Activated naive CD4-positive, alpha-beta T cell treated with anti-CD3 and anti-CD28 coated beads for 36 hours (primary cell): ENCODE measurements around the gene BCAP31. TPM values are rescaled to one million over a fixed set of nuclear protein-coding genes. Genes with fewer than 3 reads are reported as not detected.
A peak's percentile ranks its signal among the peaks of the same experiment; 100 is the strongest.

ENCODE experiments used
- CTCF ChIA-PET: fragments of 350-600 bp; sonication (Branson Sonifier 250); formaldehyde crosslinking; loops from one replicate; lab custom pipeline; 2021; ENCODE audit warnings: antibody characterized with exemption; lab: Charles Lee
- DNase-seq: peaks from one replicate; pipeline ENCODE4 v3.0.0-alpha.2; 2020
- H3K27ac Mint-ChIP-seq: one replicate; pipeline ENCODE4 v1.8.0; 2021; ENCODE audit warnings: mild to moderate bottlenecking, mixed read lengths
- H3K27me3 Mint-ChIP-seq: one replicate; pipeline ENCODE4 v1.8.0; 2021; ENCODE audit warnings: low read depth, mixed read lengths
- H3K36me3 Mint-ChIP-seq: one replicate; pipeline ENCODE4 v1.8.0; 2021; ENCODE audit warnings: low read depth, mixed read lengths
- H3K4me1 Mint-ChIP-seq: one replicate; pipeline ENCODE4 v1.8.0; 2021; ENCODE audit warnings: low read depth, mixed read lengths
- H3K4me3 Mint-ChIP-seq: one replicate; pipeline ENCODE4 v1.8.0; 2021; ENCODE audit warnings: mild to moderate bottlenecking, moderate library complexity, mixed read lengths
- H3K9me3 Mint-ChIP-seq: one replicate; pipeline ENCODE4 v1.8.0; 2021; ENCODE audit warnings: mixed read lengths
- intact Hi-C: fragments of 100-400 bp; cut with micrococcal nuclease; formaldehyde crosslinking; loops from one replicate; pipeline ENCODE4 v1.15.1; 2023
- total RNA-seq, 2 experiments: library from RNA; stranded (reverse); gene quantifications; one replicate each; pipeline ENCODE4 v1.2.3, GENCODE V29; 2021

Gene BCAP31
- 10 to 100 TPM; 69.5 to 71.2 TPM for total RNA-seq

DNA sequence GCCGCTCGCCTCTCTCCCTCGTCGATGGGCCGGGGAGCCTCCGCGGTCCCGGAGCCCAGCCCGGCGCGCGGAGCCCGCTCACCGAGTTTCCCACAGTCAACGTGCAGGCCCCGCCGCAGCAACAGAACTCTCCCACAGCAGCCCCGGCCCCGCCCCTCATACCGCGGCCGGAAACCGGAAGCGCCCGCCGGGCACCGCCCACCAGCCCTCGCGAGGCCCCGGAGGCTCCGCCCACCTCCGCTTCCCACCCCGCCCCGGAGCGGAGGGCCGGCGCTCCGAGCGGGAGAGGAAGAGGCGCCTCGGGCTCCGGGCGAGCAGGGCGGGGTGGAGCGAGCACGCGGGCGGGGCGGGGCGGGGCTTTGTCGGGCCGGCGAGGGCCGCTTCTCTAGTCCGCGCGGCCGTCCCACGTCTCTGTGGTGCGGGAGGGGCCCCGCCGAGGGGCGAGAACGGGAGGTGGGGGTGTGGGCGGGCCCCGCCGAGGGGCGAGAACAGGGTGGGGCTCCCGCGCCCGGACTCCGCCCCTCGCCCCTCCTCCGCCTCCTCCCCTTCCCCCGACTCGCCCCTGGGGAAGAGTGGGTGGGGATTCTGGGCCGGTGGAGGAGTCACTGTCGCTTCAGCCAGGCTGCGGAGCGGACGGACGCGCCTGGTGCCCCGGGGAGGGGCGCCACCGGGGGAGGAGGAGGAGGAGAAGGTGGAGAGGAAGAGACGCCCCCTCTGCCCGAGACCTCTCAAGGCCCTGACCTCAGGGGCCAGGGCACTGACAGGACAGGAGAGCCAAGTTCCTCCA, at the start of gene BCAP31, which contains the start of gene ABCD1:
Gene BCAP31, minus strand, starts transcription at position 136 of the 787 bp plus-strand sequence. CDS start 1,143 bp downstream, outside the sequence.
Gene ABCD1, plus strand, starts transcription at position 605 of the 787 bp plus-strand sequence. CDS start 411 bp downstream, outside the sequence.
- no peaks in the 10 kb centered on the region for H3K9me3 Mint-ChIP-seq
- peak; percentile 88 for DNase-seq
- peaks cover 25% of the 10 kb centered on the region for H3K4me1 Mint-ChIP-seq
- peak within 1 kb of the TSS; percentile 85 for H3K4me3 Mint-ChIP-seq
- H3K36me3 Mint-ChIP-seq: peaks cover 7% of the 10 kb centered on the region
- H3K27ac Mint-ChIP-seq: peak within 1 kb of the TSS; percentile 81
- no peaks in the 10 kb centered on the region for H3K27me3 Mint-ChIP-seq
- CTCF ChIA-PET: no interaction called here
- intact Hi-C loops: loop anchor here (1.0 to 5.0 kb wide), 6 partner anchors 14 to 373 kb away; partner anchors contain the start of genes CCNQ, HCFC1, IDH3G and MECP2

DNA sequence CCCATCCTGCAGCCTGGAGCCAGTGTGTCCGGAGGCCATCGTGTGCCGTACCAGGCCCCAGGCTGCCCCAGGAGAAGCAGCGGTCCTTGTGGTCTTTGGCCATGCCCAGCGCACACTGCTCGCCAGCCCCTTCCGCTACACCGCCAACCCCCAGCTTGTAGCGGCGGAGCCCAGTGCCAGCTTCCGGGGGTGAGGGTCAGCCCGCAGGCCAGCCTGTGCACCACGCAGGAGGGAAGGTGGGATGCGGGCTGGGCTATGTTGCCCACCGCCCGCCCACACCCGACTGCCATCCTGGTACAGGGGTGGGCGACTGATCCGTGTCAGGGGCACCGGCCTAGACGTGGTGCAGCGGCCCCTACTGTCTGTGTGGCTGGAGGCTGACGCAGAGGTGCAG, 49.0 kb upstream of the BCAP31 start:
- intact Hi-C loops: no loop called here
- CTCF ChIA-PET: no interaction called here
- H3K4me1 Mint-ChIP-seq: no peaks in the 10 kb centered on the region
- H3K4me3 Mint-ChIP-seq: no peak overlapping the region
- no peaks in the 10 kb centered on the region for H3K9me3 Mint-ChIP-seq
- DNase-seq: no peak
- H3K27me3 Mint-ChIP-seq: no peaks in the 10 kb centered on the region
- H3K27ac Mint-ChIP-seq: no peak overlapping the region
- no peaks in the 10 kb centered on the region for H3K36me3 Mint-ChIP-seq

DNA sequence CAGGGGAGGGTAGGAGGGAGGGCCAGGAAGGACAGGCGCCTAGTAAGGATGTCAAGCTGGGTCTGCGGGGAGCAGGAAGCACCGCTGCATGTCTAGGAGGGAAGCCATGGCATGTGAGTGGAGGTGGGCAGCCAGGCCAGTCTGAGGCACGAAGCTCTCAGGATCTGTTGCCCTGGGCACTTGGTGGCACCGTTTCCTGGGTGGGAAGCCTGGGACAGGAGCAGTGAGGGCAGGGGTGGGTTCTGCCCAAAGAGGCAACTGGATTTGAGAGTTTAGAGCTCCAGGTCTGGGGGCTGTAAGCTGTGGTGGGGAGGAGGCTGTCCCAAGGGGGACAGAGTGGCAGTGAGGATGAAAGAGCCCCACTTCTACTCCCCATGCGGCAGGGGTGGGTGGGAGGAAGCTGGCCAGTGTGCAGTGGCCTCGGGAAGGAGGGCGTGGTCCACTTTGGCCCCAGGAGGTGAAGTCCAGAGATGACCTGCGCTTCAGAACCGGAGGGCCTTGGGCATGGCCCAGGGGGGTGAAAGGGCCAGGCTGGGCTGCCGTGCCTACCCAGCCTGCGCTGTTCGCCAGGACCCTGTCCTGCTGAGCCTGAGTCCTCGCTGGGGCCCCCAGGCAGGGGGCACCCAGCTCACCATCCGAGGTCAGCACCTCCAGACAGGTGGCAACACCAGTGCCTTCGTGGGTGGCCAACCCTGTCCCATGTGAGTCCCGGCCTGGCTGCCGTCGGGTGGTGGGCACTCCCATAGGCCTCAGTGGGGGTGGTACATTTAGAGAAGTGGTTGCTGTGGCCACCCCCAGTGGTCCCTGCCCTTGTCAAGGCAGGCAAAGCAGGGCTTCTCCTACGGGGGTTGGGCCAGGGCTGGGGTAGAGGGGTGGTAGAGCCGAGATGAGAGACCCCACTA, 48.4 kb upstream of the BCAP31 start:
- Mint-ChIP-seq H3K36me3 (no peaks in the 10 kb centered on the region), H3K27me3 (no peaks in the 10 kb centered on the region), H3K9me3 (no peaks in the 10 kb centered on the region), H3K4me3 (no peak overlapping the region), H3K4me1 (no peaks in the 10 kb centered on the region), H3K27ac (no peak overlapping the region)
- CTCF ChIA-PET: no interaction called here
- no peak for DNase-seq
- intact Hi-C loops: no loop called here

DNA sequence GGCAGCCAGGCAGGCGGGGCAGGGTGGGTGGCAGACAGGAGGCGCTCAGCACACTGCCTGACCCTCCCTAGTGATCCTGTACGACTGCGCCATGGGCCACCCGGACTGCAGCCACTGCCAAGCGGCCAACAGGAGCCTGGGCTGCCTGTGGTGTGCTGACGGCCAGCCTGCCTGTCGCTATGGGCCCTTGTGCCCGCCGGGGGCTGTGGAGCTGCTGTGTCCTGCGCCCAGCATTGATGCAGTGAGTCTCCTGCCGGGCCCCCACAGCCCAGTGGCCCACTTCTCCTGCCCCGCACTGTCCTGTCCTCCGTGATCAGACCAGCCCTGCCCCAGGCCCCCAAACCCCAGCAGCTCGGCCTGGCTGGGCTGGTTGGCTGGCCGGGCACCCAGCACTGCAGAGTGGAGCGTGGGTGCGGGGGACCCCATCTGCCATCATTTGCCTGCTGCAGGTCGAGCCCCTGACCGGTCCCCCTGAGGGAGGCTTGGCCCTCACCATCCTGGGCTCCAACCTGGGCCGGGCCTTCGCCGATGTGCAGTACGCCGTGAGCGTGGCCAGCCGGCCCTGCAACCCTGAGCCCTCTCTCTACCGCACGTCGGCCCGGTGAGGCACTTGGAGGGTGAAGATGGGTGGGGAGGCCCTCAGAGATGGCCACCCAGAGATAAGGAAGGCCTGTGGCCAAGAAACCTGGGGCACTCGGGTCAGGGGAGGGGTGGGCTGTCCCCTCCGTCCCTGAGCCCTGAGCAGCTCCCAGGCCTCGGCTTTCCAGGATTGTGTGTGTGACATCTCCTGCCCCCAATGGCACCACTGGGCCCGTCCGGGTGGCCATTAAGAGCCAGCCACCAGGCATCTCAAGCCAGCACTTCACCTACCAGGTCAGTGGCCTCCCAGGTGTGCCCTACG, 47.5 kb upstream of the BCAP31 start:
- intact Hi-C loops: no loop called here
- Mint-ChIP-seq H3K27me3 (no peaks in the 10 kb centered on the region), H3K36me3 (no peaks in the 10 kb centered on the region), H3K9me3 (no peaks in the 10 kb centered on the region), H3K27ac (no peak overlapping the region), H3K4me1 (peaks cover 3% of the 10 kb centered on the region), H3K4me3 (no peak overlapping the region)
- no peak for DNase-seq
- CTCF ChIA-PET: no interaction called here

DNA sequence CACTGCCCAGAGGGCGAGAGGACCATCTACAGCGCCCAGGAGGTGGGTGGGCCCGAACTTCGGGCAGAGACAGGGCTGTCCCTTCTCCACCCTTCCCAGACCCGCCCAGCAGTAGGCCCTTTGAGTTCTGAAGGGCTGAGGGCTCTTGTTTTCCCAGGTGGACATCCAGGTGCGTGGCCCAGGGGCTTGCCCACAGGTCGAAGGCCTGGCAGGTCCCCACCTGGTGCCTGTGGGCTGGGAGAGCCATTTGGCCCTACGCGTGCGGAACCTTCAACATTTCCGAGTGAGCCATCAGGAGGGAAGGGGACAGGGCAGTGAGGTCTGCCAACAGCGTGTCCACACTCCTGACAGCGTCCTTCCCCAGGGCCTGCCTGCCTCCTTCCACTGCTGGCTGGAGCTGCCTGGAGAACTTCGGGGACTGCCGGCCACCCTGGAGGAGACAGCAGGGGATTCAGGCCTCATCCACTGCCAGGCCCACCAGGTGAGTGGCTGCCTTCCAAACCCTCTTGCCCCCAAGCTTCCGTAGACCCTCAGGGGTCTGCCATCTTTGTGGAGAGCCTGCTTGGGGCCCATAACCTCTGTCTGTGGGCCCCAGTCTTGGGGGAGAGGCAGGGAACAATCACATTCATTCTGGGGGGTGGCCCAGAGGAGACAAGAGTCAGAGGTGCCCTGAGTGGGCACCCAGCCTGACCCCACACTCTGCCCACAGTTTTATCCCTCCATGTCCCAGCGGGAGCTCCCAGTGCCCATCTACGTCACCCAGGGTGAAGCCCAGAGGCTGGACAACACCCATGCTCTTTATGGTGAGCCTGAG, 46.6 kb upstream of the BCAP31 start:
- intact Hi-C loops: no loop called here
- H3K4me3 Mint-ChIP-seq: no peak overlapping the region
- no peak for DNase-seq
- CTCF ChIA-PET: no interaction called here
- H3K27me3 Mint-ChIP-seq: no peaks in the 10 kb centered on the region
- H3K9me3 Mint-ChIP-seq: no peaks in the 10 kb centered on the region
- H3K4me1 Mint-ChIP-seq: peaks cover 6% of the 10 kb centered on the region
- no peak overlapping the region for H3K27ac Mint-ChIP-seq
- H3K36me3 Mint-ChIP-seq: no peaks in the 10 kb centered on the region

DNA sequence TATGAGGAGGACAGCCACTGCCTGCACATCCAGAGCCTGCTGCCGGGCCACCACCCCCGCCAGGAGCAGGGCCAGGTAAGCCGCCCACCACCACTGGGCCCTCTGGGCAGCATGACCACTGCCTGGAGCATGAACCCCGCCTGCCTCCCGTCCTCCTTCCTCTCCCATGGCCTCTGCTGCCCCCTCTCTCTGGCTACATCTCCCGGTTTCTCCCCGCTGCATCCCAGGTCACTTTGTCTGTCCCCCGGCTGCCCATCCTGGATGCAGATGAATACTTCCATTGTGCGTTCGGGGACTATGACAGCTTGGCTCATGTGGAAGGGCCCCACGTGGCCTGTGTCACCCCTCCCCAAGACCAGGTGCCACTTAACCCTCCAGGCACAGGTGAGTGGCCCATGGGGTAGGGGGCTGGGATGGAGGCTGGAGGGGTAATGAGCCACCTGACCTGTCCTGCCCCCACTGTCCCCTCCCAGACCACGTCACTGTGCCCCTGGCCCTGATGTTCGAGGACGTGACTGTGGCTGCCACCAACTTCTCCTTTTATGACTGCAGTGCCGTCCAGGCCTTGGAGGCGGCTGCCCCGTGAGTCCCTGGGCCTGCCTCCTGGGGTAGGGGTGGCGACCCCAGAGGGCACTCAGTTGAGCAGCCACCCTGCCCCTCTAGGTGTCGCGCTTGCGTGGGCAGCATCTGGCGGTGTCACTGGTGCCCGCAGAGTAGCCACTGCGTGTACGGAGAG, 45.8 kb upstream of the BCAP31 start:
- CTCF ChIA-PET: no interaction called here
- H3K4me3 Mint-ChIP-seq: no peak overlapping the region
- intact Hi-C loops: no loop called here
- H3K4me1 Mint-ChIP-seq: peaks cover 6% of the 10 kb centered on the region
- DNase-seq: no peak
- no peak overlapping the region for H3K27ac Mint-ChIP-seq
- no peaks in the 10 kb centered on the region for H3K27me3 Mint-ChIP-seq
- no peaks in the 10 kb centered on the region for H3K9me3 Mint-ChIP-seq
- H3K36me3 Mint-ChIP-seq: no peaks in the 10 kb centered on the region

DNA sequence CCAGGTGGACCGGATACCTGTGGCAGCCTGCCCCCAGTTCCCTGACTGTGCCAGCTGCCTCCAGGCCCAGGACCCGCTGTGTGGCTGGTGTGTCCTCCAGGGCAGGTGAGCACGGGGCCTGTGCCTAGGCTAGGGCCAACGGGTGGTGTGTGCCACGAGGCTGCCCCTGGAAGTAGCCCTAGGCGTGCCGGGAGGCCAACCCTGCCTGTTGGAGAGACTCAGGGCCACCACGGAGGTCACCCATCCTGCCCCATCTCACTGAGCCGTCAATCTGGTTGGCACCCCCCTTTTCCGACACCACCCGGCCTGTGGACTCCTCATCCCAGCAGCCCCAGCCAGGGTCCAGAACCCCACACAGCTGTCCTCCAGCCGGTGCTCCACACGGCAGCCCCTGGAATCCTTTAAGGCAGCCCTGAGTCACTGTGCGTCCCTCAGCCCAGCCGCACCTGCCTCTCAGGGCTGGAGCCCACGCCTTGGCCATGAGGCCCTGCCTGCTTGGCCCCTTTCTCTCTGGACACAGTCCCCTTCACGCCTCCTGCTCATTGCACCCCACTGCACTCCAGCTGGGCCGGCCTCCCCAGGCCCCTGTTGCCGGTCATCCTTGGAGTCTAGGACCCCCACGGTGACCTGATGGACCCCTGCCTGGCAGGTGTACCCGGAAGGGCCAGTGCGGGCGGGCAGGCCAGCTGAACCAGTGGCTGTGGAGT, 45.1 kb upstream of the BCAP31 start:
- intact Hi-C loops: no loop called here
- peaks cover 6% of the 10 kb centered on the region for H3K4me1 Mint-ChIP-seq
- no peak overlapping the region for H3K4me3 Mint-ChIP-seq

DNA sequence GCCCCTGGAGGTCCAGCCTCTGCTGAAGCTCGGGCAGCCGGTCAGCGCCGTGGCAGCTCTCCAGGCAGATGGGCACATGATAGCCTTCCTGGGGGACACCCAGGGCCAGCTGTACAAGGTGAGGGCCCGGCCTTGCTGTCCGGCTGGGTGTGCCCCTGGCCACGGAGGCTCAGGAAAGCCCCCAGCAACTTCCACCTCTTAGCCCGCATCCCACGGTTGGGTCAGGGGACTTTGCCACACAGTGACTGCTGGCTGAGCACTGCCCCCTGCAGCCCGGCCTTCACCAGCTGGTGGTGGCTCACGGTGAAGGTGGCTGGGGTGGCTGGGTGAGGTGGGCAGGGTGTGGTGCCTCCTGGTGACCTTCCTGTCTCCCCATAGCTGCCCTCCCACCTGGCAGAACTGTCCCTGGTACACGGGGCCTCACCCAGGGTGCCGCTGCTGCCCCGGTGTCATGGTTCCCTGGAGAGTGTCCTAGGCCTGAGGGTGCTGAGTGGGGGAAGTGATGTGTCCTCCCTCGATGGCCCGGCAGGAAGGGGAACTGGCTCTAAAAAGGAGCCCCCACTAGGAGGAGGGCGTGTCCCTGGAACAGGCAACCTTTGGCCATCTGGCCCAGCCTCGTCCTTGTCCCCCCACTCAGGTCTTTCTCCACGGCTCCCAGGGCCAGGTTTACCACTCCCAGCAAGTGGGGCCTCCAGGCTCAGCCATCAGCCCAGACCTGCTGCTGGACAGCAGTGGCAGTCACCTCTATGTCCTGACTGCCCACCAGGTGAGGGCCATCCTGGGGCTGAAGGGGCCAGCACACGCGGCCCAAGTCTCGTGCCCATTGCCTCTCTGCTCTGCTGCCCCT, 44.3 kb upstream of the BCAP31 start:
- H3K36me3 Mint-ChIP-seq: no peaks in the 10 kb centered on the region
- H3K4me1 Mint-ChIP-seq: peaks cover 6% of the 10 kb centered on the region
- CTCF ChIA-PET: interaction anchor here (0.8 to 2.3 kb wide), 2 partner anchors 14 to 154 kb away, joined by 3 to 5 read pairs; no protein-coding TSS in a partner anchor
- no peak overlapping the region for H3K4me3 Mint-ChIP-seq
- DNase-seq: no peak
- H3K9me3 Mint-ChIP-seq: no peaks in the 10 kb centered on the region
- H3K27ac Mint-ChIP-seq: no peak overlapping the region
- intact Hi-C loops: no loop called here
- no peaks in the 10 kb centered on the region for H3K27me3 Mint-ChIP-seq

More for the DNA sequence above, 45.1 kb upstream of the BCAP31 start:
- Mint-ChIP-seq H3K27ac (no peak overlapping the region), H3K9me3 (no peaks in the 10 kb centered on the region), H3K36me3 (no peaks in the 10 kb centered on the region), H3K27me3 (no peaks in the 10 kb centered on the region)
- CTCF ChIA-PET: no interaction called here
- DNase-seq: no peak

DNA sequence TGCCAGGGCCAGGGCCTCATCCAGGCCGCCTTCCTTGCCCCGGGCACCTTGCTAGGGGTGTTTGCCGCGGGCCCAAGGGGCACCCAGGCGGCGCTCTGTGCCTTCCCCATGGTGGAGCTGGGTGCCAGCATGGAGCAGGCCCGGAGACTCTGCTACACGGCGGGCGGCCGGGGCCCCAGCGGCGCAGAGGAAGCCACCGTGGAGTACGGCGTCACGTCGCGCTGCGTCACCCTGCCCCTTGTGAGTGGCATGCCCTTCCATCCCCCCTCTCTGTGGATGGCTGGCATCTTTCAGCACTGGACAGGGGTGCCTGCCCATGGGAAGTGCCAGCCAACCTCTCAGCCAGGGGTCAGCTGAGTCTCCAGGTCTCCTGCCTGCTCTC, 43.5 kb upstream of the BCAP31 start:
- Mint-ChIP-seq H3K4me1 (peaks cover 6% of the 10 kb centered on the region), H3K27me3 (no peaks in the 10 kb centered on the region), H3K27ac (no peak overlapping the region), H3K9me3 (no peaks in the 10 kb centered on the region), H3K36me3 (no peaks in the 10 kb centered on the region), H3K4me3 (no peak overlapping the region)
- DNase-seq: no peak
- intact Hi-C loops: no loop called here
- CTCF ChIA-PET: interaction anchor here (0.8 to 2.3 kb wide), 2 partner anchors 14 to 155 kb away, joined by 3 to 5 read pairs; no protein-coding TSS in a partner anchor
